Lung (tissue), 12 donors: ENCODE results near the gene RAB3A. TPM values are rescaled to one million over a fixed set of nuclear protein-coding genes. Genes with fewer than 3 reads are reported as not detected.

Experiments used
- ATAC-seq: fragments of 200-7000 bp; cut with Tn5 transposase; one replicate; pipeline ENCODE4 v1.9.1; 2020; ENCODE audit warnings: moderate number of reproducible peaks; ENCODE audit not compliant: insufficient read depth, low FRiP score
- DNase-seq, 3 donors: peaks; one replicate each; pipeline ENCODE4 v3.0.0-alpha.2; 2013 to 2017
- H3K27ac ChIP-seq, 2 donors: one replicate each; pipeline ENCODE4 v1.5.1; 2013; ENCODE audit warnings: mild to moderate bottlenecking in 2 of 2, moderate library complexity in 2 of 2, control low read depth in 1 of 2, inconsistent platforms in 1 of 2, low read depth in 1 of 2, low read length in 1 of 2
- H3K27me3 ChIP-seq, 3 donors: one replicate each; pipeline ENCODE4 v1.5.1; 2013; ENCODE audit warnings: low read length in 2 of 3; ENCODE audit not compliant: control insufficient read depth in 3 of 3, insufficient read depth in 3 of 3
- H3K36me3 ChIP-seq, 4 donors: one replicate each; pipeline ENCODE4 v1.5.1; 2013; ENCODE audit warnings: low read length in 4 of 4, mild to moderate bottlenecking in 1 of 4, moderate library complexity in 1 of 4; ENCODE audit not compliant: control insufficient read depth in 4 of 4, insufficient read depth in 4 of 4
- H3K4me1 ChIP-seq, 5 donors: one replicate each; pipeline ENCODE4 v1.5.1; 2013; ENCODE audit warnings: low read length in 5 of 5, mild to moderate bottlenecking in 2 of 5, moderate library complexity in 1 of 5; ENCODE audit not compliant: control insufficient read depth in 5 of 5, insufficient read depth in 5 of 5
- H3K4me3 ChIP-seq: one replicate; pipeline ENCODE4 v1.5.1; 2013; ENCODE audit warnings: mild to moderate bottlenecking, control low read depth, moderate library complexity
- H3K9ac ChIP-seq, 2 donors: one replicate each; pipeline ENCODE4 v1.5.1; 2013; ENCODE audit warnings: low read length in 2 of 2, control low read depth in 1 of 2; ENCODE audit not compliant: insufficient read depth in 1 of 2
- H3K9me3 ChIP-seq, 4 donors: one replicate each; pipeline ENCODE4 v1.5.1; 2013; ENCODE audit warnings: low read length in 3 of 4, mild to moderate bottlenecking in 1 of 4, moderate library complexity in 1 of 4; ENCODE audit not compliant: control insufficient read depth in 4 of 4, insufficient read depth in 3 of 4
- CTCF ChIP-seq: IDR thresholded peaks from 2 replicates; pipeline ENCODE4 v1.5.1; 2012; ENCODE audit warnings: mild to moderate bottlenecking; ENCODE audit errors: control extremely low read depth, extremely low read depth
- WGBS, 2 donors: extraction: QIAGEN DNeasy Blood & Tissue Kit; methylation state at CpG; one replicate each; pipeline ENCODE4 v1.1.7; 2013; 5-methylcytosine and 5-hydroxymethylcytosine counted together
- polyA plus RNA-seq, 2 donors: library from polyadenylated mRNA; stranded (reverse); fragments of 200-250 nt; gene quantifications; one replicate each; pipeline ENCODE4 v1.2.1, GENCODE V29; 2013
- total RNA-seq, 2 donors: library from RNA; depleted of rRNA in 1 of 2; stranded (reverse); fragments of >200 nt in 1 of 2; gene quantifications; one replicate each; pipeline ENCODE4 v1.2.1, GENCODE V29; 2014 to 2021
- donor health status: control.
- donor health status: control.
- donor health status: Bipolar disorder and iron deficiency.
- donor health status: healthy.
- donor health status: DM: yes; HTN: yes; CAD: no.

Gene RAB3A
- total and polyA plus RNA-seq, 4 donors: 1.1 to 6.7 (median 2.3) TPM

- WGBS, 2 donors: 95 to 96% methylated on average over 4 of the region's 4 CpGs
- no peak for ATAC-seq
These were observed 13.6 kb downstream of the RAB3A start for GRCh38 chr19:18190278-18190677.

GRCh38 chr19:18185538-18185937, 18.3 kb downstream of the RAB3A start:
- H3K27ac ChIP-seq: no peak overlapping the region
- DNase-seq (no peak), ATAC-seq (no peak)
- H3K9me3 ChIP-seq: no peaks in the 10 kb centered on the region
- H3K9ac ChIP-seq: no peak overlapping the region
- TF ChIP-seq CTCF: no peak
- H3K4me3 ChIP-seq: no peak overlapping the region
- no peaks in the 10 kb centered on the region for H3K4me1 ChIP-seq
- no peaks in the 10 kb centered on the region for H3K36me3 ChIP-seq
- WGBS, 2 donors: 76 to 82% methylated on average over 6 of the region's 6 CpGs
- no peaks in the 10 kb centered on the region for H3K27me3 ChIP-seq

More at GRCh38 chr19:18190278-18190677, 13.6 kb downstream of the RAB3A start:
- H3K4me3 ChIP-seq: no peak overlapping the region
- H3K36me3 ChIP-seq: peaks cover 0 to 2% (median 0%) of the 10 kb centered on the region in 4 donors
- H3K27me3 ChIP-seq: no peaks in the 10 kb centered on the region
- H3K4me1 ChIP-seq: peaks cover 0 to 20% (median 9%) of the 10 kb centered on the region in 5 donors
- no peak overlapping the region for H3K27ac ChIP-seq
- H3K9ac ChIP-seq: no peak overlapping the region
- no peak for DNase-seq
- no peaks in the 10 kb centered on the region for H3K9me3 ChIP-seq
- TF ChIP-seq CTCF: no peak

GRCh38 chr19:18183529-18183928, 20.3 kb downstream of the RAB3A start:
- DNase-seq (no peak), ATAC-seq (no peak)
- H3K27me3 ChIP-seq: no peaks in the 10 kb centered on the region
- no peaks in the 10 kb centered on the region for H3K36me3 ChIP-seq
- H3K4me3 ChIP-seq: no peak overlapping the region
- no peak overlapping the region for H3K27ac ChIP-seq
- no peak for TF ChIP-seq CTCF
- H3K9me3 ChIP-seq: no peaks in the 10 kb centered on the region
- no peaks in the 10 kb centered on the region for H3K4me1 ChIP-seq
- H3K9ac ChIP-seq: no peak overlapping the region

- H3K36me3 ChIP-seq: peaks cover 0 to 9% (median 0%) of the 10 kb centered on the region in 4 donors
These were observed 23.9 kb downstream of the RAB3A start for GRCh38 chr19:18179957-18180356.

More at GRCh38 chr19:18179957-18180356, 23.9 kb downstream of the RAB3A start:
- Histone ChIP-seq H3K4me3 (no peak overlapping the region), H3K9ac (no peak overlapping the region), H3K27ac (no peak overlapping the region), H3K27me3 (peaks cover 0 to 2% (median 0%) of the 10 kb centered on the region in 3 donors), H3K9me3 (no peaks in the 10 kb centered on the region), H3K4me1 (peaks cover 0 to 2% (median 0%) of the 10 kb centered on the region in 5 donors)
- DNase-seq: no peak
- no peak for ATAC-seq
- no peak for TF ChIP-seq CTCF
- 82 to 87% methylated on average over 5 of the region's 5 CpGs for WGBS, 2 donors
